NCI-H2029 treated with DMSO at 0.1 percent for 48 hours (cell line): ENCODE data around the gene ANLN.
A peak's percentile ranks its signal among the peaks of the same experiment; 100 is the strongest.
"Not testable (repeated sequence)": the region's sequence is repeated elsewhere in the genome, so short reads cannot be mapped to it uniquely, and the experiment has no call there.

Source experiments
- DNase-seq: peaks from one replicate; lab custom pipeline; 2025; lab: John Stamatoyannopoulos, UW

ANLN gene

DNA sequence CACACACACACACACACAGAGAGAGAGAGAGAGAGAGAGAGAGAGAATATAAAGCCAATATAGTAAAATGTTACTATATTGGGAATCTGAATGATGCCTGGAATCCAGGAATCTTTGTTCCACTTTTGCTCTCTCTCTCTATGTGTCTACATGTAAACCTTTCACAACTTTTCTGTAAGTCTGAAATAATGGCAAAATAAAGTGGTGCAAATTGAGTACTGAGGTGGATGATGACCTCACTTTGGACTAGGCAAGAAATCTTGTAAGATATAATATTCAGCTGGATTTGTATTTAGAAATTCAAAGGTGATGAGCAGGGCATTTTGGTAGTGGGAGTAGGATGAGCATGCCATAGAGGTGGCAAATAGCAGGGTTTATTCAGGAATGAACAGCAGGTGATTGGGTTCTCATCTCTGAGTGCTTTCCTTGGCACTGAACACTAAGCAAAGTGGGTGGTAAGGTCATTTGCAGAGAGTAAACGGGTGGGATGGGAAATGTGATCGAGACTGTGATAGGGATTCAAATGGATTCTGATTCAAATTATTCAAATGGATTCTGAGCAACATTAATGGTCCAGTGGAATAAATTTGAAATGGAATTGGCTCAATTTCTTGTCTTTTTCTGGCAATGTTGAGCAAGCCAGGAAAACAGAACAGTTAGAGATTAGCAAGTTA lies 9.7 kb upstream of the ANLN start:
- peak; percentile 19 for DNase-seq

DNA sequence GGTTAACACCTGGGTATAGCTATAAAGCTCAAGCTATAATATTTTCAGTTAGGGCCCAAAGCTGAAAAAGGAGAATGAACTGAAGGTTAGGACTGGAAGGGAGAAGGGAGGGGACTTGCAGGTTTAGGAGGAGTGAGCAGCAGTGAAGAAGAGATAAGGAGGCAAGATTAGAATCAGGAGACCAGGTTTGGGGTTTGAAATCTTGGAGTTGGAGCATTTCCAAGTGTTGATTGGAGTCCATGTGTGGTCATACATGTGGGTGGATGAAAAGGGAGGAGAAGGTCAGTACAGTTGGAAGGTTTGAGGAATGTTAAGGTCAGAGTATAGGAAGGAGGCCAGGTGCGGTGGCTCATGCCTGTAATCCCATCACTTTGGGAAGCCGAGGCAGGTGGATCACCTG lies 8.6 kb upstream of the ANLN start:
- no peak for DNase-seq

DNA sequence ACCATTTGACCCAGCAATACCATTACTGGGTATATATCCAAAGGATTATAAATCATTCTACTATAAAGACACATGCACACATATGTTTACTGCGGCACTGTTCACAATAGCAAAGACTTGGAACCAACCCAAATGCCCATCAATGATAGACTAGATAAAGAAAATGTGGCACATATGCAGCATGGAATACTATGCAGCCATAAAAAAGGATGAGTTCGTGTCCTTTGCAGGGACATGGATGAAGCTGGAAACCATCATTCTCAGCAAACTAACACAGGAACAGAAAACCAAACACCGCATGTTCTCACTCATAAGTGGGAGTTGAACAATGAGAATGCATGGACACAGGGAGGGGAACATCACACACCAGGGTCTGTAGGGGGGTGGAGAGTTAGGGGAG lies 6.4 kb upstream of the ANLN start:
- not testable (repeated sequence) for DNase-seq

DNA sequence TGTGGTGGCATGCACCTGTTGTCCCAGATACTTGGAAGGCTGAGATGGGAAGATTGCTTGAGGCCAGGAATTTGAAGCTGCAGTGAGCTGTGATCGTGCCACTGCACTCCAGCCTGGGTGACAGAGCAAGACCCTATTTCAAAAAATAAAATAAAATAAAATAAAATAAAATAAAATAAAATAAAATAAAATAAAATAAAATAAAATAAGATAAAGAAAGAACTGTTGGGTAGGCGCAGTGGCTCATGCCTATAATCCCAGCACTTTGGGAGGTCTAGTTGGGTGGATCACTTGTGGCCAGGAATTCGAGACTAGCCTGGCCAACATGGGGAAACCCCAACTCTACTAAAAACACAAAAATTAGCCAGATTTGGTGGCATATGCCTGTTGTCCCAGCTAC lies 4.0 kb upstream of the ANLN start:
- not testable (repeated sequence) for DNase-seq

DNA sequence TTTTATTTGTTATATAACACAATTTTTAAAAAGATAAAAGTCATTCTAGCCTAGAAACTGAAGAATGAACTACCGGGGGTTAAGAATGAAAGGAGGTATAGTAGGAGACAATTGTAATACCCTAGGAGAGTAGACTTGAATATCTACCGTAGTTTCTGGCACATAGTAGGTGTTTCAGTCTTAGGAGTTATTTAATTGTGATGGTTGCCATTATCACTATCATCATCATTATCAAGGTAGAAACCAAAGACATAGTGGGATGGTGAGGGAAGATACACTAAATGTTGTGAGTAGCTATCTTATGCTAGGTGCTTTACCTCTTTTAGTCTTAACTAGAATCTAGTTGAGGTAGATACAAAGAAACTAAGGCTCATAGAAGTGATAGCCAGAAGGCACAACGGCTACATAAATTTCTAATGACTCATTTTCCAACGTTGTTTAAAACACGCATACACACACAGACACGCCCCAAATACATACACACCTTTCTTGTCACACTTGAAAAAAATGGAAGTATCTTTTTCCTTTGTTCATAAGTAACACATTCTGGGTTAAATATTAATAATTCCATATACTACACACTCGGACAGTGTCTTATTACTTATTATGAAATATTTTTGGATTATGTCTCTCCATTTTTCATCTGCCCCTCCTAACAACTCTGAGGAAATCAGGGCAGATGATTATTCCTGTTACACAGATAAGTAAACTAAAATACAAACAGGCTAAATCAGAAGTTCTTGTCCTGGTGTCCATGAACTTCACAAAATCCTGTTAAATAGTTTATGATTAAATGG lies 2.0 kb upstream of the ANLN start:
- no peak for DNase-seq

DNA sequence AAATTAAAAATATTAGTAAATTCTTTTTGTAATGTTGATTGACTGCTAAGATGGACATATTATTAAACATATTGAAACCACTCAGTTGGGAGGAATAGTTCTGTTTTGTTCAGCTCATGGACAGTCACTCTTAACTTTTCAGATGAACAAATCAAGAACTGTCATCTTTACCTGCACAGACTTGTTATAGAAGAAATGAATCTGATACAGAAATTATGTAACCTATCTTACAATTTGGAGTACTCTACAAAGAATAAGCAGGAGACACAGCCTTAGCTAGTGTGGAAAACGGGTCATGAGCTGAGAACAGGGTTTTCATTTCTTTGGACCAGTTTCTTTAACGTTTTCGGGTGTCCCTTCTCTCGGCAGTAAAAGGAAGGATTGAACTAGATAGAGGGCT lies 1.2 kb upstream of the ANLN start:
- DNase-seq = no peak

DNA sequence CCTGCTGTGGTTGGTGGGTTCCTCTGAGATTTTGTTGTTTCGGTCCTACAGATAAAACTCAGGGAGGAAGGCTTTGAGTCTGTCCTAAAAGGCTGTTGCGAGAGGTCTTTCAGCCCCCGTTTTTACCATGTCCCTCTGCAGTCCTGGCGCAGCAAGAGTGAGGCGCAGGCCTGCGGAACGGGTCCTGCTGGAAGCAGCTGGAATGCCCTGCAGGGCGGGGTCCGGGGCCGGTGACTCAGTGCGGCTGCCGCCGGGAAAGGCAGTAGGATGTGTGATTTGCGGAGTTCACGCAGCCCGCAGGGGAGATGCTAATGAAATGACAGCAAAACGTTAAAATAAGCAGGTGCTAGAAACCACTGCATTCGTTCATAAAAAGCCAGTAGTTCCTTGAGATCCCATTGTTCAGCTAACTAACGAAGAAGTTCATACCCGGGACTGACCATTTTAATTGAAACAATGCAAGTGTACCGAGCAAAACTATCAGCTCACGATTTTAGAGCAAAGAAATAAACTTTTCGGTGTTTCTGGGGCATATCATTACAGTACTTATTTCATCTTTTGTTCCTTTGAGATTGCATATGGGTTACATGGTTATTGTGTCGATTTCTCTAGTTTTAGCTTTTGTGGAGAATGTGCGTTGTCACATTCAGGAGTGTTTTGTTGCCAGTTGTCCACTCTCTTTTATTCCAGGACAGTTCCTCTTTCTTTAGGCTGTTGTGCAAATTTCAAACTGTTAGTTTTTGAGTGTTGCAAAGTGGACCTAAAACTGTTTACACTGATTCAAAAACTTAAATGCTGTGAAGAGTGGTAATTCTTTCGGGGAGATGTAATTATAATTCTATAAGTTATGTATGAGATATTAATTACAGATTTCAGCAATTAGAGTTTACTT lies 783 bp downstream of the ANLN start:
- peak; percentile 40 for DNase-seq

DNA sequence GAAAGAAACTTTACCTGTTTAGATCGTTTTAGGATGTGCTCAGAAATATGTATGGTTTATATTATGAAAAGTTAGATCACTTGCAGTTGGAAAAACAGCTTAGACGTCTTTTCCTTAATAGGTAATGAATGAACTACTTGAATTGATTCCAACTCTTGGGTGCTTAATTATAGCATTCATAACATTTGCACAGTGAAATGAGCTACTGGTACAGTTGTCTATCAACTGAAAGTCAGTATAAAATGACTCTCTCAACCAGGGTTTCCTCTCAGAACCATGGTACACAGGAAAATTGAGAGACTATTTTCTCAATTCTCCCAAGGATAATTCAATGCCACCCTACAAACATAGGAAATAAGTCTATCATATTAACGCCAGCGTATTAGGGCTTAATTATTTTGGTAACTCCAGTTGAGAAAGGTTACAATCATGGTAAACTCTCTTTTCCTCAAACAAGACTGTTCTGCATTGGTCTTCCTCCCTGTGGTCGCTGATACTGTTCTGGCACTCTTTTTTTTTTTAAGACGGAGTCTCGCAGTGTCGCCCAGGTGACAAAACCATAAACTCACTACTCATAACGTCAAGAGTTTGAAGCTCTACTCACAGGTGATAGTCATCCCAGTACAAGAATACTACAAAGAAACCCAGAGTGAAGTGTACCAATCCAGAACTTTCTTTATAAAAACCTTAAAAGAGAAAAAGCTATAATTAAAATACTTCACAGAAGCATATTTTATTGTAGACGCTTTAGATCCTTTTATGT lies 2.0 kb downstream of the ANLN start:
- peak; percentile 57 for DNase-seq

DNA sequence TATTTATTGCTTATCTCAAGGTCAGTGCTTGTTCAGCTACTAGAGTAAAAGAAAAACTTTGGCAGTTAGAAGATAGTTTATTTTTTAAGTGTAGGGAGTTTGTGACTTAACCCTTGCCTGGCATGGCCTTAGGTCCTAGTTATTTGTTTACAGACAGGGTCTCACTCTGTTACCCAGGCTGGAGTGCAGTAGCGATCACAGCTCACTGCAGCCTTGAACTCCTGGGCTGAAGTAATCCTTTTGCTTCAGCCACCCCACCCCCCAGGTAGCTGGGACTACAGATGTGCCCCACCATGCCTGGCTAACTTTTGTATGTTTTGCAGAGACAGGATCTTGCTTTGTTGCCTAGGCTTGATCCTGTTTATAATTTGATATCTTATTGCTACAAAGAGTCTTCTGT lies 4.2 kb downstream of the ANLN start:
- no peak for DNase-seq

DNA sequence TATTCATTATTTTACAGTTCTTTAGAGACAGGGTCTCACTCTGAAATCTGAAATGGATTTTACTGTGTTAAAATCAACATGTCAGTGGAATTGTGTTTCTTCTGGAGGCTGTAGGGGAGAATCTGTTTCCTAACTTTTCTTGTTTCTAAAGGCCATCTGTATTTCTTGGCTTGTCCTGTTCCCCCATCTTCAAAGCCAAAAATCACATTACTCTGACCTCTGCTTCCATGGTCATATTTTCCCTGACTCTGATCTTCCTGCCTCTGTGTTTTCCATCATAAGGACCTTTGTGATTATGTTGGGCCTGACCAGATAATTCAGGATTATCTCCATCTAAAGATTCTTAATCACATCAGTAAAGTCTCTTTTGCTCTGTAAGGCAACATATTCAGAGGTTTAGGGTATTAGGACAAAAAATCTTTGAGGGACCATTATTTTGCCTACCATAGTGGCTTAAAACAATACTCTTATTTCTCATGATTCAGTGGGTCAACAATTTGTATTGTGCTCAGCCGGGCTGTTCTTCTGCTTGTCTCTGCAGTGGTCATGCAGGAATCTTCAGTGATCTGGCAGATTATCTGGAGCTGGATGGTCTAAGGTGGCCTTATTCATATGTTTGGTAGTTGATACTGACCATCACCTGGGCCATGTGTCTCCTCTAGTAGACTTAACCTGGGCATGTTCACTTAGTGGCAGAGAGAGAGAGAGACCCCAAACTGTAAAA lies 5.7 kb downstream of the ANLN start:
- DNase-seq = no peak

DNA sequence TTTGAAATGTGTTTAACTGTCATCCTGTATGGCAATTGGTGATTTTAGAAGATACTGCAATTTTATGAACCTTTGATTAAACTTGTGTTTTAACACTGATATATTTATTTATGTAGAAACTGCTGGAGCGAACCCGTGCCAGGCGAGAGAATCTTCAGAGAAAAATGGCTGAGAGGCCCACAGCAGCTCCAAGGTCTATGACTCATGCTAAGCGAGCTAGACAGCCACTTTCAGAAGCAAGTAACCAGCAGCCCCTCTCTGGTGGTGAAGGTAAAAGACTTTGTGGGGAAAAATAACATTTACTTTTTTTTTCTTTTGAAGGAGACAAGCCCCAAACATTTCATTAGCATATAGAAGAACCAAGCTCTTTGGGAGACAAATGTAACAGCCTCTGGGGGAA lies 6.5 kb downstream of the ANLN start:
- no peak for DNase-seq

DNA sequence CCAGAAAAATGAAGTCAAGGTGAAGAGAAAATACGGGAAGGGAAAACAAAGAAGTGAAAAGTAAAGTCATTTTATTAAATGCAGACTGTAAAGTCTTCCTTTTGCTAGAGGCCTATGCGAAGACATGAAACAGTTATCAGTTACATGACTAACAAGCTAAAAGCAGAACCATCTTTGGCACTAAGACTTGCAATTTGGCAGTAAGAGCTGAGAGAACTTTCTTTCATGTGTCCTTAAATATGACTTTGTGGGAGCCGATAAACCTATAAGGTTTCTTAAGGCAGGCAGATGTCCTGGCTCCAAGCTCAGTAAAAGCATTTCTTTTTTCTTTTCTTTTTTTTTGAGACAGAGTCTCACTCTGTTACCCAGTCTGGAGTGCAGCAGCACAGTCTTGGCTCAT lies 10.4 kb downstream of the ANLN start:
- DNase-seq = no peak

DNA sequence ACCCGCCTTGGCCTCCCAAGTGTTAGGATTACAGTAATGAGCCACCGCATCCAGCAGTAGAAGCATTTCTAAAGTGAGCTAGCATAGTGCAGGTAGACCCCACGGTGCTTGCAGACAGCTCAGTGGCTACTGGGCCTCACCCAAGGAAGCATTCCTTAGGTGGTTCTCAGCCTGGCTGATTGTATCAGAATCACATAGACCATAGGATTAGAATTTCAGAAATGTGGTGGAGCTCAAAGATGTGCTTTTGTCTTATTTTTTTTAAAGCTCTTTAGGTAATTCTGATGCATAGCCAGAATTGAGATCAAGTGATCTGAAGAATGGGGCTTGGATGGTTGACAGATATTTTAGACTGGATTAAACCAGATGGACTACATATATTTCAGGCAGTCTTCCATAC lies 10.9 kb downstream of the ANLN start:
- no peak for DNase-seq

DNA sequence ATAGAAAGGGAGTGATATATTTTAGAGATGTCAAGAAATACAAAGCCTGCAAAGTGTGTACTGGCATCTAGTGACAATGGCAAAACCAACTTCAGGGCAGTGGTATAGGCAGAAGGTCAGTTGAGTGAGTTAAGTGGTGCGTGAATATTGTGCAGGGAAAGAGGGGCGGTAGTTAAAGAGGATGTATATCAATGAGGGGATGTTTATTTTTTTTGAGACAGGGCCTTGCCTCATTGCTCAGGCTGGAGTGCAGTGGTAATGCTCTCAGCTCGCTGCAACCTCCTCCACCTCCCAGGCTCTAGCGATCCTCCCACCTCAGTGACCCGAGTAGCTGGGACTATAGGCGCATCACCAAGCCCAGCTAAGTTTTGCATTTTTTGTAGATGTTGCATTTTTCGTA lies 13.8 kb downstream of the ANLN start:
- DNase-seq = no peak

DNA sequence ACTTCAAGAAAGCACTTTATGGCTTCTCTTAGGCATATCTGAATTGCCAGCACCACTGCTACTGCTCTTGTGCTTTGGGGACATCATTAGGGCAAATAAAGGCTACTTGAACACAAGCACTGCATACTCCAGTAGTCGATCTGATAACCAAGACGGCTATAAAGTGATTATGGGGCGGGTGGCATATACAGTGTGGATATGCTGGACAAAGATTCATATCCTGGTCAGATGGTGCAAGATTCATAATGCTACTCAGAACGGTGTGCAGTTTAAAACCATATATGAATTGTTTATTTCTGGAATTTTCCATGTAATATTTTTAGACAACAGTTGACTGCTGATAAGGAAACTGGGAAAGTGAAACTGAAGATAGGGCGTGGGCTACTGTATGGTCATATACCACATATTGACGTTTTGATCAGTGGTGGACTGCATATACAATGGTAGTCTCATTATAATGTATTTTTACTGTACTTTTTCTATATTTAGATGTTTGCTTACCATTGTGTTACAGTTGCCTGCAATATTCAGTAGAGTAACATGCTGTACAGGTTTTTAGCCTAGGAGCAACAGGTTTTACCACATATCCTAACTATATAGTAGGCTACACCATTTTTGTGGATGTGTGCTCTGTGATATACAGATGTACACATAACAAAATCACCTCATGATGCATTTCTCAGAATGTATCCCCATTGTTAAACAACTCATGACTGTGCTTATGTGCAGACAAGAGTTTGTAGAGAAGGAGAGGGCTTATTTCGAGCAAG lies 15.2 kb downstream of the ANLN start:
- DNase-seq = no peak

DNA sequence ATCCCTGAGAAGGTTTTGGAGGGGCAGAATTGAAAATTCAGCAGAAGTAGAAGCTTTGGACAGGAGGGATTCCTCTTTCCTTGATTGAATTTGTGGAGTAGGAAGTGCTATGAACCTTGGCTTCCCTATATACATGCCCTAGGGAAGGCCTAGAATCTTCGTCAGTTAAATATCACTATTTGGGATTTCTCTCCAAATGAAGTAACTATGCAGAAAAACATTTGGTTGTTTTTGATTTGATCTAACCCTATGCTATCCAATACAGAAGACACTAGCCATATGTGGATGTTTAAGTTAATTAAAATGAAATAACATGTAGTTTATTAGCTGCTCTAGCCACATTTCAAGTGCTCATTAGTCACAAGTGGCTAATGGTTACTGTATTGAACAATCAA lies 15.7 kb downstream of the ANLN start:
- DNase-seq = no peak

DNA sequence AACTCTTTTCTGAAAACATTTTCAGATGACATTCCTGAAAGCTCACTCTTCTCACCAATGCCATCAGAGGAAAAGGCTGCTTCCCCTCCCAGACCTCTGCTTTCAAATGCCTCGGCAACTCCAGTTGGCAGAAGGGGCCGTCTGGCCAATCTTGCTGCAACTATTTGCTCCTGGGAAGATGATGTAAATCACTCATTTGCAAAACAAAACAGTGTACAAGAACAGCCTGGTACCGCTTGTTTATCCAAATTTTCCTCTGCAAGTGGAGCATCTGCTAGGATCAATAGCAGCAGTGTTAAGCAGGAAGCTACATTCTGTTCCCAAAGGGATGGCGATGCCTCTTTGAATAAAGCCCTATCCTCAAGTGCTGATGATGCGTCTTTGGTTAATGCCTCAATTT lies 16.5 kb downstream of the ANLN start:
- no peak for DNase-seq

DNA sequence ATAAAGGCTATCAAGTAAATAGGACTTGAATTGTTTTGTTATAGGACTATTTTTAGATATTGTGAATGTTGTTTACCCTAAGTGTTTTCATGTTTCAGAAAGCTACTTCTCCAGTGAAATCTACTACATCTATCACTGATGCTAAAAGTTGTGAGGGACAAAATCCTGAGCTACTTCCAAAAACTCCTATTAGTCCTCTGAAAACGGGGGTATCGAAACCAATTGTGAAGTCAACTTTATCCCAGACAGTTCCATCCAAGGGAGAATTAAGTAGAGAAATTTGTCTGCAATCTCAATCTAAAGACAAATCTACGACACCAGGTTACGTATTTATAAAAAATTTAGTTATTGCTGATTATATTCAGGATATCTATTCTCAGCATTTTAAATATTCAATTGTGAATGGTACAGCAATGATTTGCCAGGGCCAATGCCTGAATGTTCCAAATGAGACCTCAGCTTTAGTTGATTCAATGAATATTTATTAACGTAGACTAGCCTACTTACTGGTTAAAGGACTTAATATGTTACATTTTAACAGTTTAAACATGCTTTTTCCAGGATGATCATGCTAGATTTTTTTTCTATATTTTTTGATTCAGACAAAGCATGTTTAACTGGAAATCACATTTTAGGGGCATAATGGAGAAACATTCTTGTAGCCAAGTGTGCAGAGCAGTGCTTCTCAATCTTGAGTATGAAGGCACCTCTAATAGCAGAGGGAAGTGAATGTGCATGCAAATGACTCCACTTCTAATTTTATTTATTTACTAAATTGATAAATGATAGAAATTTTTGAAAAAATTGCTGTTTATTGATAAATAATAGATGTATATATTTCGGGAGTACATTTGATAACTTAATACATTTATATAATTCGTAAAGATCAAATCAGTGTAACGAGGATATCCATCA lies 18.2 kb downstream of the ANLN start:
- DNase-seq = no peak

DNA sequence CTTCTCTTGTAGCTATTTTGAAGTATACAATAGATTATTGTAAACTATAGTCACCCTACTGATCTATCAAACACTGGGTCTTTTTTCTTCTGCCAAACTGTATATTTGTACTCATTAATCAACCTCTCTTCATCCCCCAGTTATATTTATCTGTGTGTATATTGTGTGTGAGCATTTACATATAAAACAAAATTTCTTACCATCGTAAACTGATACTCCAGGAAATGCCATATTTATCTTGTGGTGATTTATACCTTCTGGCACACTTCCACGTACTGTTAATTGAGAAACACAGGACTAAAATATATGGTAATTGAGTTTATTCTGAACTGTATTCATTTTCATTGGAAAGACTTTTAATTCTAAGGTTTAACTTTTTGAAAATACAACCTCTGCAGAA lies 18.9 kb downstream of the ANLN start:
- peak; percentile 81 for DNase-seq

DNA sequence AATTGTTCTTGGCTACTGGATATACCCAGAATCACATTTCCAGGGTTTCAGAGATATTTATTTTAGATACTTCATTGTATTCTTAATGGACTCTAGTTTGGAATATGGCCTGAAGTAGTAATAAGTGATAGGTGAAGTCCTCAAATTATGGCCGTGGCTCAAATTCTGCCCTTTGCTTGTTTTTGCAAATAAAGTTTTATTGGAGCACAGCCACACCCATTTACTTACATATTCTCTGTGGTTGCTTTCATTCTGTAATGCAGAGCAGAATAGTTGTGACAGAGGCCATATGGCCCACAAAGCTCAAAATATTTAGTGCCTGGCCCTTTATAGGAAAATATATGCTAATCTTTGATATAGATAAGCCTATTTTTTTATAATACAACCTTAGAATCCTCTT lies 19.5 kb downstream of the ANLN start:
- DNase-seq = no peak
